Heart right ventricle (tissue), 16 donors: ENCODE data around the gene CDC25A. TPM values are rescaled to one million over a fixed set of nuclear protein-coding genes. Genes with fewer than 3 reads are reported as not detected.

Source experiments
- ATAC-seq, 8 donors: fragments of 200-7000 bp; cut with Tn5 transposase; one replicate each; pipeline ENCODE4 v1.9.1; 2020; ENCODE audit warnings: mild to moderate bottlenecking in 8 of 8, moderate library complexity in 8 of 8, moderate number of reproducible peaks in 1 of 8
- DNase-seq, 2 donors: peaks; one replicate each; pipeline ENCODE4 v3.0.0-alpha.2; 2020
- H3K27ac ChIP-seq, 10 donors: fragments of 200-600 bp; sonication (generic) in 2 of 10; one replicate each; pipeline versions ENCODE4 v1.5.0 to v1.8.0; 2020 to 2022; ENCODE audit warnings: mild to moderate bottlenecking in 3 of 10
- H3K27me3 ChIP-seq, 7 donors: fragments of 200-600 bp; one replicate each; pipeline ENCODE4 v1.8.0; 2021 to 2022; ENCODE audit warnings: mild to moderate bottlenecking in 2 of 7
- H3K36me3 ChIP-seq, 9 donors: fragments of 200-600 bp; sonication (generic) in 1 of 9; one replicate each; pipeline versions ENCODE4 v1.5.0 to v1.8.0; 2020 to 2022; ENCODE audit warnings: mild to moderate bottlenecking in 2 of 9
- H3K4me1 ChIP-seq, 9 donors: fragments of 200-600 bp; sonication (generic) in 1 of 9; one replicate each; pipeline versions ENCODE4 v1.5.0 to v1.8.0; 2020 to 2022; ENCODE audit warnings: mild to moderate bottlenecking in 4 of 9
- H3K4me3 ChIP-seq, 10 donors: fragments of 200-600 bp; sonication (generic) in 2 of 10; one replicate each; pipeline versions ENCODE4 v1.5.0 to v1.8.0; 2020 to 2022; ENCODE audit warnings: mild to moderate bottlenecking in 7 of 10, moderate library complexity in 2 of 10
- H3K9me3 ChIP-seq, 11 donors: fragments of 200-600 bp in 10 of 11; sonication (generic) in 2 of 11; one replicate each; pipeline versions ENCODE4 v1.5.0 to v1.8.0; 2013 to 2022; ENCODE audit warnings: mild to moderate bottlenecking in 2 of 11, control low read depth in 1 of 11, moderate library complexity in 1 of 11
- WGBS, 2 donors: extraction: QIAGEN DNeasy Blood & Tissue Kit; methylation state at CpG; one replicate each; pipeline ENCODE4 v1.1.7; 2013; ENCODE audit warnings: inconsistent platforms in 1 of 2; 5-methylcytosine and 5-hydroxymethylcytosine counted together
- intact Hi-C, 10 donors: fragments of 100-400 bp; cut with DNase I; formaldehyde crosslinking; loops; one replicate each; pipeline versions ENCODE4 v1.11.1 to v1.14.2; 2022
- polyA plus RNA-seq, 2 donors: library from polyadenylated mRNA; stranded (reverse); fragments of 200-250 nt; gene quantifications; one replicate each; pipeline ENCODE4 v1.2.3, GENCODE V29; 2013
- total RNA-seq, 10 donors: library from RNA; stranded (reverse); fragmentation: NEBNext Ultra II Directional in 3 of 10; extraction: Animal tissue kit (Norgen Biotek cat#: 25700) in 3 of 10; gene quantifications; one replicate each; pipeline versions ENCODE4 v1.2.1 to v1.2.4, GENCODE V29; 2021 to 2023
- TF ChIP-seq, protein P1 (sequence below), 9 donors: fragments of 200-600 bp; sonication (generic) in 2 of 9; IDR thresholded peaks; one replicate each; pipeline versions ENCODE4 v1.5.0 to v1.8.0; 2021 to 2022; ENCODE audit warnings: antibody characterized with exemption in 9 of 9, mild to moderate bottlenecking in 5 of 9, moderate library complexity in 1 of 9
- donor health status: Arrhythmogenic right ventricular cardiomyopathy.
- donor health status: ischemic (EF 13 %, LVEDD 7.1; RV severe dilation, severe dysfunction).
- donor health status: healthy with polysubstance abuse.
- donor health status: DM: no; HTN: yes; CAD: no.
- donor health status: DM: no; HTN: no; CAD: no.
- donor health status: ischemic (EF 25% LVEDD 6.9; RV normal size, moderate dysfunction).
- donor health status: ischemic (EF 25% LVEDD 5.7; RV mildly dilated, moderate dysfunction).
- donor health status: healthy.
- donor health status: DM: yes; HTN: yes; CAD: no.
- donor health status: Ischemic cardiomyopathy.
- donor health status: ischemic (EF 35%, LVEDD 5.7; RV mildly dilated, moderate dysfunction).
- donor health status: nonischemic (EF 11% LVEDD 7.7; RV severe dilation, severe dysfunction).
- donor health status: DM: yes; HTN: yes; CAD: no.
- donor health status: PGD.
- donor health status: ischemic (EF 29% LVEDD 5.4; RV normal size, mild dysfunction).
- donor health status: nonischemic (EF 23%, LVEDD 6.1; RV moderate dilation, normal function).

The CDC25A gene
- total and polyA plus RNA-seq, 12 donors, result 0.20 to 3.2 (median 0.99) TPM

DNA sequence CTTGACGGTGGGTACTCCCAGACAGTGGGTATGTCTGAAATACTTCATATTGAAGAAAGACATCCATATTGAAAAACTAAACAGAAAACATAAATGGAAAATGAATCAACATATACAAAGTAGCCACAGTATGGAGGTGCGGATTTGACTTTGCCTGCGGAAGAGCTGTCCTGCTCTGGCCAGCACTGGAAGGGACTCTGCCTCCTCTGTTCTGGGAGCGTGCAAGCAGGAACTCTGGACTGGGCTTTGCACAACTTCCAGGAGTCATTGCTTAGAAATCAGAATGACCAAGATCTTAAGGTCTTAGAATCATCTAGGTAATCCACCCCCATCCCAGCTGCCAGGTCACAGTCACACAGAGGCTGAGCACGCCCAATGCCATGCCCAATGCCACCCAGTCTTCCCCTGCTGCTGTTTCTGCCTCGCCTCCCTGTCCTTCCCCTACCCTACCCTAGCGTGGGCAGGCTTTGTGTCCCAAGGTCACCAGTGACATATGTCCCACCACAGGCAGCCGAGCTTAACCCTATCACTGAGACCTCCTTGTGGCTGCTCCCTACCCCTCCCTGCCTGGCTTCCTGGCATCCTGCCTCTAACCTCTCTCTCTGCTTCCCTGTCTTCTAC, 36.3 kb downstream of the CDC25A start:
- 35 to 36% methylated on average over 8 of the region's 8 CpGs for WGBS, 2 donors
- H3K4me3 ChIP-seq, result peak overlapping the region in 1 of 10 donors; percentile 7

DNA sequence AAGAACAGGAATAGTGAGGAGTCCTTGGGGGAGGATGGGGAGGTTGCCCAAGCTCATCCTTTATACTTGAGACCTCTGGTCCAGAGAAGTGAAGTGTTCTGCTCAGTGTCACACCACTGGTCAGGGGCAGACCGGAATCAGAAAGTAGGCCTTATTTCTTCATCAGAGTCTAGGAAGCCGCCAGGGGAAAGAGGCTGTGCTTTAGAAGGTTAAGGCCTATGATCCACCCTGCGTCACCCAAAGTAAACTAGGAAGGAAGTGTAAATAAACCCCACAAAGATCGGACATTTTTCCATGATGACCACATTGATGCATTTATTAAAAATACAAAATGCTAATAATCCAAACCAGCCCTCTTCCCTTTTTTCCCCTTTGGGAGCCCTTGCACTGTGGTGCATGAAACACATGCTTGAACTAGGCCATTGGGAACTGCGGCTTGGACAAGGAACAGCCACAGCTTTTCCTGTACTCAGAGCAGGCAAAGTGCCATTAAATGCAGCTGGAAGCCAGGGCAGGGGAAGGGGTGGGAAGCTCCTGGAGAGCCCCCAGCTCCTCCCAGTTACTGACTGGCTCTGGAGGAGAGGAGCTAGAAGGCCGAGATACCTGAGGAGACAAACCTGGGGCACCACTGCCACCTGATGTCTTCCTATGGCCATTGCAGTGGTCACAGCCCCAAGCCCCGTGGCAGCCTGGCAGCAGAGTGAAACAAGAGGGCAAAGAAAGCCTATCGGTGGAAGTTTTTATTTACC, 37.0 kb downstream of the CDC25A start:
- peak; percentile 93 to 98 (median 96) for ATAC-seq
- intact Hi-C loops, result loop anchor here (1.0 to 10.0 kb wide), 15 partner anchors 62 to 626 kb away; no protein-coding TSS in a partner anchor
- peak overlapping the region; percentile 12 to 73 (median 58) for H3K27ac ChIP-seq
- H3K27me3 ChIP-seq, result no peaks in the 10 kb centered on the region
- TF ChIP-seq, protein P1, sequence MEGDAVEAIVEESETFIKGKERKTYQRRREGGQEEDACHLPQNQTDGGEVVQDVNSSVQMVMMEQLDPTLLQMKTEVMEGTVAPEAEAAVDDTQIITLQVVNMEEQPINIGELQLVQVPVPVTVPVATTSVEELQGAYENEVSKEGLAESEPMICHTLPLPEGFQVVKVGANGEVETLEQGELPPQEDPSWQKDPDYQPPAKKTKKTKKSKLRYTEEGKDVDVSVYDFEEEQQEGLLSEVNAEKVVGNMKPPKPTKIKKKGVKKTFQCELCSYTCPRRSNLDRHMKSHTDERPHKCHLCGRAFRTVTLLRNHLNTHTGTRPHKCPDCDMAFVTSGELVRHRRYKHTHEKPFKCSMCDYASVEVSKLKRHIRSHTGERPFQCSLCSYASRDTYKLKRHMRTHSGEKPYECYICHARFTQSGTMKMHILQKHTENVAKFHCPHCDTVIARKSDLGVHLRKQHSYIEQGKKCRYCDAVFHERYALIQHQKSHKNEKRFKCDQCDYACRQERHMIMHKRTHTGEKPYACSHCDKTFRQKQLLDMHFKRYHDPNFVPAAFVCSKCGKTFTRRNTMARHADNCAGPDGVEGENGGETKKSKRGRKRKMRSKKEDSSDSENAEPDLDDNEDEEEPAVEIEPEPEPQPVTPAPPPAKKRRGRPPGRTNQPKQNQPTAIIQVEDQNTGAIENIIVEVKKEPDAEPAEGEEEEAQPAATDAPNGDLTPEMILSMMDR (IDR thresholded peaks at IDR 0.05), result peak; percentile 54 to 94 (median 85)
- no peaks in the 10 kb centered on the region for H3K9me3 ChIP-seq
- peaks cover 5 to 21% (median 18%) of the 10 kb centered on the region in 9 donors for H3K4me1 ChIP-seq
- 23 to 33% methylated on average over 8 of the region's 8 CpGs for WGBS, 2 donors
- H3K36me3 ChIP-seq, result no peaks in the 10 kb centered on the region
- peak overlapping the region in 1 of 10 donors; percentile 7 for H3K4me3 ChIP-seq
- DNase-seq, result peak; percentile 76 to 81

More for the DNA sequence above, 36.3 kb downstream of the CDC25A start:
- Histone ChIP-seq H3K36me3 (no peaks in the 10 kb centered on the region), H3K27me3 (no peaks in the 10 kb centered on the region), H3K27ac (peak overlapping the region in 9 of 10 donors; percentile 52 to 73 (median 60)), H3K4me1 (peaks cover 5 to 21% (median 18%) of the 10 kb centered on the region in 9 donors), H3K9me3 (no peaks in the 10 kb centered on the region)
- TF ChIP-seq, protein P1 (IDR thresholded peaks at IDR 0.05), result no peak
- peak; percentile 14 to 18 for DNase-seq
- intact Hi-C loops, result loop anchor here (1.0 to 10.0 kb wide), 15 partner anchors 63 to 627 kb away; no protein-coding TSS in a partner anchor
- ATAC-seq, result peak; percentile 27 to 68 (median 57)

- Histone ChIP-seq H3K27me3 (no peaks in the 10 kb centered on the region), H3K4me1 (peaks cover 0 to 36% (median 18%) of the 10 kb centered on the region in 9 donors), H3K36me3 (no peaks in the 10 kb centered on the region), H3K4me3 (no peak overlapping the region), H3K27ac (peak overlapping the region in 4 of 10 donors; percentile 33 to 45 (median 39)), H3K9me3 (no peaks in the 10 kb centered on the region)
- 75 to 79% methylated on average over 5 of the region's 5 CpGs for WGBS, 2 donors
- ATAC-seq (peak in 3 of 8 donors; percentile 22 to 41 (median 24)), DNase-seq (no peak)
- TF ChIP-seq, protein P1 (IDR thresholded peaks at IDR 0.05), result no peak
- intact Hi-C loops, result loop anchor here in 2 of 10 donors (10.0 kb wide), 1 partner anchor 49 kb away; no protein-coding TSS in a partner anchor
Measured at GRCh38 chr3:48143992-48144391, 44.2 kb downstream of the CDC25A start.

GRCh38 chr3:48143567-48143966, 44.6 kb downstream of the CDC25A start:
- Histone ChIP-seq H3K27ac (peak overlapping the region in 4 of 10 donors; percentile 31 to 45 (median 39)), H3K4me3 (no peak overlapping the region), H3K27me3 (no peaks in the 10 kb centered on the region), H3K4me1 (peaks cover 0 to 36% (median 18%) of the 10 kb centered on the region in 9 donors), H3K9me3 (no peaks in the 10 kb centered on the region), H3K36me3 (no peaks in the 10 kb centered on the region)
- ATAC-seq (peak in 7 of 8 donors; percentile 16 to 70 (median 55)), DNase-seq (no peak)
- TF ChIP-seq, protein P1 (IDR thresholded peaks at IDR 0.05), result no peak
- intact Hi-C loops, result loop anchor here in 2 of 10 donors (10.0 kb wide), 1 partner anchor 49 kb away; no protein-coding TSS in a partner anchor
- 89 to 90% methylated on average over 3 of the region's 3 CpGs for WGBS, 2 donors
